GM04503 (cell line): ENCODE results near the gene NKAIN2.

Experiments used
- DNase-seq: peaks from one replicate; pipeline ENCODE4 v3.0.0-alpha.2; 2012; ENCODE audit warnings: low read depth

Gene NKAIN2

DNA sequence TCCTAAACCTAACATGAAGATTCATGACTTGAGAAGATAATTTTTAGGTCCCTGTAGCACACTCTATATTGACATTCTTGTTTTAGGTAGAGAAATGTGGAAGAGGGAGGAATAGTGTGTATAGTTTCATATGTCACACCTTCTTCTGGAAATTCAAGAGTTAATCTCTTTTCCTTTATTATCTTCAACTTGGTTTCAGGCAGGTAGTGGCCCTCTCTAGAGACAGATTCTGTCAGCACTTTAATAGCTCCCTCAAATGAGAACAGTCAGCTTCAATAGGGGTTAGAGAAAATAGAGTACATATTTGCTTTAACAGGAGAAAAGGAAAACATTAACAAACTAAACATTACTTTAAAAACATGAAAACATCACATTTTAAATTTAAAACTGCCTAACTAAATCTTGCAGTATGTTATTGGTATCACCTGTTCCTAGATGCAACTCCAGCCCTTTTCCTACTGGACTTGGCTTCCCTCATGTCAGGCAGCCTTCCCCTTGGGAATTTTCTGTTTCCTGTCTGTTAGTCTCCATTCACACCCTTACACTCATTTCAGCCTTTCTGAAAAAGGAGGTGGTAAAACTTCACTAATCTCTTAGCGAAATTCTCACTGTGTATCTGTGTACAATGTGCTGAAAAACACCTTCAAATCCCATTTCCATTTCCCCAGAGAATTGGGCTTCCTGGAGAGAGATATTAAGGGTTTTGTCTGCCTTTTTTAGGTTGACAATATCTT lies 966.3 kb downstream of the NKAIN2 start:
- no peak for DNase-seq

DNA sequence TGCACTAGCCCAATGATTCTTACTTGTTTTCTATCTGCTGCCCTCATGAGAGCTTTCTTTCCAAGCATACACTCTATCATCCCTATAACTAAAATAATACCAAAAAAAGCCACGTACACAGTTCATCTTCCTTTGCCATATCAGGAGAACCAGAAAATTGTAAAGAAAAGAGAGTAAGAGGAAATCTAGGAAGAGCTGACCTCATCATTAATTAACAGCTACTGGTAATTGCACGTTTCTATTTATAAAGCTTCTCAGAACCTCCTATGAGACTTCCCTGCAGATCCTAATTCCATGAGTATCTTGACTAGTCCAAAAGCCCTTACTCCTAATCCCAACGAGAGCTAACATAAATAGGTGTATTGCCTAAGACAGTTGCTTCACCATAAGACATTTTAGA lies 967.1 kb downstream of the NKAIN2 start:
- DNase-seq, result no peak

DNA sequence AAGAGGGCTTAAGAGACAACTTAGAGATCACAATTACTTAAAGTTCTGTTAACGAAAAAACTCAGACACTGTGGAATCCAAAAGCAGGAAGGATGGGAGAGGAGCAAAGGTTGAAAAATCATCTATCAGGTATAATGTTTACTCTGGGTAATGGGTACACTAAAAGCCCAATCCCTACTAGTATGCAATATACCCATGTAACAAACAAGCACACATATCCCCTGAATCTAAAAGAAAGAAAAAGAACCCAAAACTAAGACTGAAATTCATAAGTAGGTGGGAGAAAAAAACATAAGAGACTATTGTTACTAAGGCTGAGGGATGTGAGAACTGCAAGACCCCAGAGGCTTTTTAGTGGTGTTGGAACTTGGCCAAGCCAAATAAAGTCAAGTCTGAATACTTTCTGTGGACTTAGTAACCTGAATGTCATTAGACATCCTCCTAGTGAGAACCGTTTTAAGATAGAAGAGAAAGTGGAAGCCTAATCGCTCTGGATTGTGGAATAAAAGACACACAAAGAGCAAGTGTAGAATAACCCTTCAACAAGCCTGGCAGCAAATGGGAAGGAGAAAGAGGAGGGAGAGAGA lies 969.2 kb downstream of the NKAIN2 start:
- no peak for DNase-seq

DNA sequence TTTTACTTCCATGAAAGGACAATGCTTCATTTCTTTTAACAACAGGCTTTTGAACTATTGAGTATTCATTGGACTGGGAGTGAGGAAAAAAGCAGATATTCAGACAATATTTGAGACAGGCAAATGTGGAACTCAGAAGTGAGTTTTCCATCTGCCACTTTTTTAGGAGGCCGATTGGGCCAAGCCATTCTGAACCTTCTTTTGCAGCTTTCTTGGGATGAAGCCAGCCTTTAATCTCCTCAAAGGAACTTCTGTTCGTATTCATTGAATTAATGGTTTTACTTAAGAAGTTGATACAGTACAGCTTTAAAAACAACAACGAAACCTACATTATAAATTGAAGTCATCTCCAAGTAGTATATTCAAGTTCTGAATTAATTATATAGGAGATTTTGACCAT lies 971.5 kb downstream of the NKAIN2 start:
- DNase-seq, result no peak

DNA sequence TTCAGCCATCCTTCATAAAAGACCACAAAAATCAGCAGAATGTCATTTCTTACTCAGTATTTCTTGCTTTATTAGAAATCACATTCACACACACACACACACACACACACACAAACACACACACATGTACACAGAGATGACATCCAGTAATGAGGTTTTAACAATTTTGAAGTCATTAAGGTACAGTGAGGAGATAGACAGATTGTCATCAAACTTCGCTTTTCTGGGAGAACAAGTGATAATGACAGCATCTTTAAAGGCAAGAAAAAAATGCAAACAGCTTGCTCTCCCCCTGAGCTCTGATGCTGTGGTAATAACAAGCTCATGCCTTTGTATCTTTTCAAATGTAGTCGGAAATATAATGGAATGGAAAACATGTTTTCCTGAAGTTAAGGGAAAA lies 974.2 kb downstream of the NKAIN2 start:
- DNase-seq, result no peak

DNA sequence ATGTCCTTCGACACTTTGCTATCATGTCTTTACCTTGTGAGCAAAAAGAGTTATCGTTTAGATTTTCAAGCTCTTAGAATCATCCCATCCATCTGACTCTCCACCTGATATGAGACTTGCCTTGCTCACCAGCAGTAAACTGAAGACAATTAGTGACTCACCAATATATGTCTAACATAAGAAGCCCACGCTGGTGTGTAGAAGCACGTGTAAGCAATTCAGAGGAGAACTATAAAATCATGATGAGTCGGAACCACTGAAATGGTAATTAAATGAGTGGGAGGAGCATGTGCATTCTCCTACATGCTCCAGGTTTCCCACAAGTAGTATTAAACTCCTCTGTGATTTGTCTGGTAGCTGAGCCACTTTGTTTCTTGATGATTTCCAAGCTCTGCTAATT lies 977.0 kb downstream of the NKAIN2 start:
- DNase-seq, result no peak

DNA sequence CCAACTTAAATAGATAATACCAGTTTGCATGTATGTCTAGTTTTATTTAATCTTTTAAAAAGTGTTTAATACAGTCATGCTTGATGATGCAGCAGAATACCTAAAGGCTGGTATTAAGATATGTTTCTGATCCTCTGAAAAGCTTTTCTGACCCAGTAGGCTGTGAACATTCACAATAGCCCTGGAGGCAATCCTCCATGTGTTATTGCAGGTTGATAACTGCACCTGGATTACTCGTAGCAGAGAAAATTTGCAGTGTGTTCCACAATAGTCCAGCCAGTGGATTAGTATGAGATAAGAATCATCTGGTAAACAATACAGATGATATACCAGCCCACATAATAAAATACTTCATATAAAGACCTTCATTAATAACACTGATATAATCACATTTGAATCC lies 979.7 kb downstream of the NKAIN2 start:
- DNase-seq, result no peak

DNA sequence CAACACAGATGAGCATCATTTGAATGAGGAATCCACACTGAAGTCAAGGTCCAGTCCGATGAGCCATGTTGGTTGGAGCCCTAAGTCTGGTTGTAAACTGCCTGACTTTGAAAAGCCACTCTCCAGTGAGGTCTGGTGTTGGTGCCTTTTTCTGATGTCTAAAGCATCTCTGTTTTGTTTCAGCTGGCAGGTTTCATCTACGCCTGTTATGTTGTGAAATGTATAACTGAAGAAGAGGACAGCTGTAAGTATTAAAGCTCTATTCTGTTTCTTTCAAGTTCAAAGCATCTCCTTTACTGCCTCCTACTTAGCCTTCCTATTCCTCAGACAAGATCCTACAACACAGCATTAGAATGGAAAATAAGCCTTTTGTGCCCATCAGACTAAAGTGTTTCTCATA lies 987.5 kb downstream of the NKAIN2 start:
- DNase-seq, result no peak

DNA sequence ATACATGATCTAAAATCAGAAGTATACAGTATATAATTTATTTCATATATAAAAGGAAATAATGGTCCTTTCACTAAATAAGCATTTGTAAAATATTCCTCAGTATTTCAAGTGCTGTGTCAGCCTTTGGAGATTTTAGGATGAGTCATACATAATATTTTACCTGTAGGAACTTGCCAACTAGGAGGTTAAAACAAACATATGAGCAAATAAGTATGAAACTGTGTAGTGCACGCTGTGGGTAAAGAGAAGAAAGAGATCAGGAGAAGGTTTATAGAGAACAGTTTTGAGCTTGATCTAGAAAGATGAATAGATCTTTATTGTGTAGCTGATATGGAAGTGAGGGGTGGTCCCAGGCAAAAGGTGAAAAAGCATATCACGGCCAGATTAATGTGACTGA lies 988.7 kb downstream of the NKAIN2 start:
- DNase-seq, result no peak

DNA sequence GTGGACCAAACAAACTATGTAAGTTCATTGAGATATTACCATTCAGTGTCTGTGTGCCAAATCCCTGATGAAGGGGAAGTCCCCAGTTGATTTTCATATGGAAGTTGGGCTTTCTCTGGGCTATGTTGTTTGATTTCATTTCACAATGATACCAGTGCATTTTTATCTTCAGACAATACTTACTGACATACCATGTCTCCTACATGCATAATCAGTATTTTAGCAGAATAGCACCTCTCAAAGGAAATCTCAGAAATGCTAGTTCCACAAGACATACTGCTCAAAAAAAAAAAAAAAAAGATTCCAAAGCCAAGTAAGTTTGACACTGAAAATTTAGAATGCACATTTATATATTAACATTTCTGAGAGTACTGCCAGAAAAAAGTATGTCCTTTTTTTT lies 989.7 kb downstream of the NKAIN2 start:
- no peak for DNase-seq

DNA sequence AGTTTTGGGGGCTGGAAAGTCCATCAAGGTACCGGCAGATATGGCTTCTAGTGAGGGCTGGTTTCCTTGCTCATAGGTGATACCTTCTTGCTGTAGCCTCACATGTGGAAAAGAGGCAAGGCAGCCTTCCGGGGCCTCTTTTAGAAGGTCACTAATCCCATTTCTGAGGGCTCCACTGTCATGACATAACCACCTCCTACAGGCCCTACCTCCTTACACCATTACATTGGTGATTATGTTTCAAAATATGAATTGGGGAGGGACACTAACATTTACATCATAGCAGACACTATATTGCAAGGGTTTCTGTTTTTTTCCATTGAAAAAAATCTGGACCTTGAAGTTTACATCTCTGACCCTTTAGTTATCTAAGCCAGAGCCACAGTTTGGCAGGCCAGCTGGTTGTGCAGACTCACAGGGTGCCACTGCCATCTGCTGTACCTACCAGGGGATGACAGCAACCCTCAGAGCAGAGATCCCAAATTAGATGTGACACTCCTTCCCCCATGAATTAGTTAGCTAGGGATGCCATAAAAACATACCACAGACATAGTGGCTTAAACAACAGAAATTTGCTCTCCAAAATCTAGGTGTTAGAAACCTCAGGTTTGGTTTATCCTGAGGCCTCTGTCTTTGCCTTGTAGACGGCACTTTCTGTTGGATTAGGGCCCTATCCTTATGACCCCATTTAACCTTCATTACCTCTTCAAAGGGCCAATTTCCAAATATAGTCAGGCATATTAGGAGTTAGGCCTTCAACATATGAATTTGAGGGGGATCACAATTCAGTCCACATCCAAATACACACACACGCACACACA lies 992.2 kb downstream of the NKAIN2 start:
- no peak for DNase-seq

DNA sequence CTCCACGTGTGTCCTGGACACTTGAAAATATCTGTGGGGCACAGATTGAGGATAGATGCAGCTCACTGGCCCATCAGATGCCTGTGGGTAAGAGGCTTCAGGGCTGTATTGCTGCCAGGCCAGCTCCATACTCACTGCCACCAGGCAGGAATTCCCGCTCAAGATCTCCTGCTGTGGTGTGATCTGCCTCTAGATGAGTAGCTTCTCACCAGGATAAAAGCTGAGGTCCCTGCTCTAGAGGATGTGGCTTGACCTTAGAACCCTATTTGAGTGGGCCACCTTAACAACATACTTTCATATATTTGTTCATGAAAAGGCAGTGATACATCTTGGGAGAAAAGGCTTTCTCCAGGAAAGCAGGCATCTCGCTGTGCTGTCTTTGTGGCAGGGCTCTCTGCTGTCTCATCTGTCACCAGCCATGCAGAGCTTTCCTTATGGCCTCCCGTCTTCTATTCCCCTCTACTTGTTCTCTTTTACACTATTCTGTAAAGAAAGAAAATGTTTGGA lies 992.9 kb downstream of the NKAIN2 start:
- no peak for DNase-seq

DNA sequence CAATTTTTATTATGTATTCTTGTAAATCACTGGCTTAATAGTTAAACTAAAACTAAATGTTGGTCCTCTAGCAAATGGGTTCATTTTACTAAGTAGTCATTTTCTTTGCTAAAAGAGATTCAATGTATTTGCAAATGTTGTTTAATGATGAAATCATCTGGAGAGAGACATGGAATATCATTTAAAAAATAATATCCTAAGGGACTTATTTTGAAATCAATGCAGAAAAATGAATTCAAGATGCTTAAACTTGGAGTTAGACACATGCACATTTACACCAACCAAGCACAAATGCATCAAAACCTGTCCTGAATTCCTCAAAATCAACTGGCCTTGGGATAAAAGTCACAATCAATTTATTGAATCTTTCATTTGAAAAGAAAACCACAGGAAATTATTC lies 993.6 kb downstream of the NKAIN2 start:
- no peak for DNase-seq

DNA sequence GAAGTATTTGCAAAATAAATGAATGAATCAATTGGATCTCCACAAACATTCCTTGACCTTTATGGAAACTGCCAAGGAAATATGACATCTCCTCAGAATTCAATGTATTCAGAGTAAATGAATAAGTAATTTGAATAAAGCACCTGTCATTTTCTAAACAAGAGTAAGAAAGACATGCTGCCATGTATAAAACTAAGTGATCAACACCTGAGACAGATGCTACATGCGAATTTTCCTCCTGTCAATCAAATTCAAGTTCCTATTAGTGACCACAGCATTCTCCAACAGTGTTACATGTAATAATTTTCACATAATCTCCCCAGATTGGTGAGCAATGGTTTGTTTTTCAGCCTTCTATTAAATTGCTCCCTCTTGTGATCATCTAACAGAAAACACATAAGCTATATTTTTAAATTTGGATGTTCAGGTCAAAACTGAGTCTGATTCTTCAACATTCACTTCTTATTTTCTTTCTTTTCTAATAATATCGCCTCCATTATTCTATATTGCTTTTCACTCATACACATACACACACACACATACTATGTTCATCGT lies 995.4 kb downstream of the NKAIN2 start:
- no peak for DNase-seq

DNA sequence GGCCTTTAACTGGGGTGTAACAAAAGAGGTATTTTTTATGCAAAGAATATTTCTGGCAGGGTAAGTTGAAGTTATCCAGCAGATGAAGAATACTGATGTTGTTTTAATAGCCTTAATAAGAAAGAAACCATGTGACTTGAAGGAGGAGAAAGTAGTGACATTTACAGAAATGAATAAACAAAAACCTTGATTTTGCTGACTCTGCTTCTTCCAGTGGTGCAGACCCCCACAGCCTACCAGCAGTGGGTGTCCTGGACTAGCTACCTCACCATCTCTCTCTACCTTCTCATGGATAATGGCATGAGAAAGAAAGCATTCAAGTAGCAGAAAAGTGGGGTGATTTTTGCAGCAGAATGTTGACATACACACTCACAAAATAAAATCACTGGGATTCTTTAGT lies 996.0 kb downstream of the NKAIN2 start:
- no peak for DNase-seq

DNA sequence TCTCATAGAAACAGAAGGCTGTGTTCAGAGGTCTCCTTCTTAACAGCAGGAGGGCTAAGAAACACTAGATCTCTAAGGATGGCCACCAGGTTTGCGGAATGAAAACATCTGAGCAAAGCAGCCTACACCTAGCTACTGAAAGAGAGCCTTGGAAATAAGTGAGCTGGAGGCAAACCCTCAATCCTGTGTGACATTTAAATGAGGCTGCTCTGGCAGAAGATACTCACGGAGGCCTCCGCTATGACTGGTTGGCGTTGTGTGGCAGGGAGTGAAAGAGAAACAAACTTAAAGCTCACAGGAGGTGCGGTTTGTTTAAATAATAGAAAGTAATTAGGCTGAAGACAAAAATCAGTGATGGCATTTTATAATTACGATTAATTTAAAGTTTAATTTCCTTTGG lies 996.6 kb downstream of the NKAIN2 start:
- no peak for DNase-seq

DNA sequence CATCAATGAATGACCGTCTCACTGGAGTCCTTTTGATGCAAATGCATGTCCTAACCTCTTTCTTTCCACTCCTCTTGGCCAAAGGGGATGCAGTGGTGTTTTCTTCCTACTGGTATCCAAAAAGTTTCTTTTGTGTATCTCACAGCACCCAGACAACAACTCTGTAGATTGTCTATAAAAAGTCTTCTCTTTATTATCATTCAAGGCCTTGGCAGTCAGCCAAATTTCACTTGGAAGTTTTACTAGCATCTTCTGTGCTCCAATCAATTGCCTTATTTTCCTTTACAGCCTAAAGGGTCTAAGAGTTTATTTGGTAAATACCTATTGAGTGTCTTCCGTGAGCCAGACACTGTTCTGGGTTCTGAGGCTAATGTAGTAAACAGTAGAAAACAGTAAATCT lies 1008.4 kb downstream of the NKAIN2 start:
- DNase-seq, result no peak

DNA sequence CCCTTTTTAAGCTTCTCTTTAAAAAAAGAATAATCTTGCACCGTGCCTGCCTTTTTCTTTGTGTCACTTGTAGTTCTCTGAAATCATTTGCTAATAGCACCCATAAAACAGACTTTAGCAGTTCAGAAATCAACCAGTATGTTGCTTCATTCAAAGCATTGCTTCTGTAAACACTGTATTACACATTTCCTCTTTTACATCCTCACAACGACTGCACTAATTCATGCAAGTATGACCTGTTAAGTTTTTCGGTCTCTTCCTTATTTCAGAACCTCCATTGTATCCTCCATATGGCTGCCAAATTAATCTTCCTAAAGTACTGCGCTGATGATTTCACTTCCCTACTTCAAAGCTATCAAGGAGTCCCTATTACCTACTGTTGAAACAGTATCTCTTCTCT lies 1015.7 kb downstream of the NKAIN2 start:
- DNase-seq, result no peak

DNA sequence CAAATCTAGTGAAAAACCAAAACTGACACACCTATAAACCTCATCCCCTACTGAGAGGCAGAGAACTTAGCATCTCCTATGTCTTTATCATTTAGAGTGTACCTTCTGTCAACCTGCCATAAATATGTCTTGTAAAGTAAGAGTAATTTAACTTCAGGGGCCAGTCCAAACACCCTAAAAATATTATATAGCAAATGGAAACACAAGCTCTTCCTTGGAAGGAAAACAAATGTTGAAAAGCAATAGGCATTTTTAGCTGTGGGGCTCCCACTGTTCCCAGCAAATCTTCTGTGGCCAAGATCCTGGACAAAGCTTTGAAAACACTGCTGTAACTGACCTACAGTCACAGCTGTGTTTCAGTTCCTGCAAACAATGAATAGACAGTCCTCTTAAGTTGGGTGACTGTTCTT lies 1018.5 kb downstream of the NKAIN2 start:
- DNase-seq, result no peak

DNA sequence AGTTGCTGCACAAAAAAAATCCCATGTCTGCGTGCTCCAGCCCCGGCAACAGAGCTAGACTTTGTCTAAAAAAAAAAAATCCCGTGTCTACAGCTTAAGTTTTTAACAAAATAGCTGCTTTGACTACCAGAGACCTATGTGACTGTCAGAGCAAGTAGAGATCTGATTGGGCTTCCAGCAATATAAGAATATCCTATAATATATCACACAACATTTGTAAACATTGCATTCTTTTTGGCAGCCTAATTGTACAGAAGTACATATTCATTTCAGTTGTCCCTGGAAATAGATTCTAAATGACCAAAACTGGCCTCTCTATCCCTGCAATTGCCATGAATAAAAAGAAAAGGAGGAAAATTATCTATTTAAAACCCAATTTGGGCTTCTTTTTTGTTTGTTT lies 1019.1 kb downstream of the NKAIN2 start:
- DNase-seq, result no peak

DNA sequence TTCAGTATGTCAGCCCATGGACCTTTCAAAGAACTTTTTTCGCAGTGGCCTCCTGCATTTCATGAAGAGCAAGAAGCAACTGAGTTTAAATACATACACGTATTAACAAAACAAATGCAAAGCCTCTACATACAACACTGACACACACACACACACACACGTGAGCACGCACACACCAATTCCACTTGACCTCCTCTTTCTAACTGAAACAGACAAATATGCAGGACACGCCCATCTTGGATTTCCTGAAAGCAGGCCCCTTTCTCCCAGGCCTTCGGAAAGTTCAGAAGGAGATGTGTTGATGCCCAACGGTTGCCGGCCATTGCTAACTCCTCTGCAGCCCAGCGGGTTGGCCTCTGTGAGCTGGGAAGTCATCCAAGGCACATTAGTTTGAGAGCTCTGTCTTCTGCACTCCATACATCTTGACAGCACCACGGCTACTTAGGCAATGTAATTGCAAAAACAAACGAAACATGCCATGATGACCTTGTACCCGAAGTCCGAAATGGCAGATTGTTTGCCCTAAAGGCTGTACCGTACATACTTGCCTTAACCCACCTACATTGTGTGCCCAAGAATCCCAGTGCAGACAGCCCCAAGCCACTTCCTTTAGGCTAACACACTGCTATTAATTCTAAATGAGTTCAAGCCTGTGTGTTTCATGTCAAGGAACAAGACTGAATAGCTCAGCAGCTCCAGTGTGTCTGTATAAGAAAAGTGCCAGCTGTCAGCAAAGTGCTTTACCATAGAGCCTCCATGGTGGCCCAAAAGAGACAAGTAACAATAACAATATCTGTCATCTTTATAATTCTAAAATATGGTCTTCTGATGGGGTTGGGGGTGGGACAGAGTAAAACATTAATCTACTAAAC lies 1019.8 kb downstream of the NKAIN2 start:
- no peak for DNase-seq

DNA sequence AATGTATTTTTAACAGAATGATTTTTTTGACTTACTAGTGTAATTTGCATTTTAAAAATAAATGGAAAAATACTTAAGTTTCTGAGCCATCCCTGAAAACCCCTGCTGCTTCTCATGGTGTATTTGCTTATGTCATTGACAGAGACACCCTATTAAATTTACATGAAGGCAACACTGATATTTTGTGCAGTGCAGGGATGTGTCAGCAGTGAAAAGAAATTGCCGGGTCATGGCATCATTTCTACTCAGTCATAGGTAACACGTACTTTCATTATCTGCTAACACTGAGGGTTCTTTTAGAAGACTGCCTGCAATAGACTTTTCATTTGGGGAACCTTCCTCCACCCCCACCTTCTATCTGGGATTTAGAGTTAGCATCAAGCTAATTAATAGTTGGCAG lies 1021.9 kb downstream of the NKAIN2 start:
- no peak for DNase-seq
